GM12878 (cell line): Measurements from ENCODE around the gene PAOX. TPM values are rescaled to one million over a fixed set of nuclear protein-coding genes. Genes with fewer than 3 reads are reported as not detected.

ENCODE experiments used
- ATAC-seq: fragments of 200-7000 bp; cut with Tn5 transposase; 3 replicates; pipeline ENCODE4 v1.9.1; 2020; ENCODE audit warnings: mild to moderate bottlenecking, moderate library complexity
- BruUV-seq: library from RNA; stranded (reverse); fragments of 400-500 nt; replicated peaks from 2 replicates; lab custom pipeline; 2021; lab: Mats Ljungman, UMichigan
- CTCF ChIA-PET: fragments of 300-600 bp; sonication (Branson Sonifier 250); formaldehyde crosslinking; extraction: SDS; loops from one replicate; lab custom pipeline; 2021; ENCODE audit warnings: inconsistent platforms; lab: Yijun Ruan, JAX
- POLR2A ChIA-PET: fragments of 350-600 bp; formaldehyde crosslinking; extraction: SDS; loops from one replicate; lab custom pipeline; 2021; ENCODE audit warnings: inconsistent platforms; lab: Charles Lee
- RAD21 ChIA-PET: fragments of 300-600 bp; sonication (Branson Sonifier 250); formaldehyde crosslinking; loops from one replicate; lab custom pipeline; 2023; ENCODE audit warnings: antibody characterized with exemption; ENCODE audit not compliant: unreplicated experiment; lab: Charles Lee
- SMC1A ChIA-PET: fragments of 300-600 bp; sonication (Branson Sonifier 250); formaldehyde crosslinking; loops from one replicate; lab custom pipeline; 2023; ENCODE audit not compliant: unreplicated experiment, uncharacterized antibody; lab: Charles Lee
- DNase-seq: peaks from one replicate; pipeline ENCODE4 v3.0.0-alpha.2; 2011; ENCODE audit warnings: low read depth, low spot score
- FAIRE-seq: peaks from 3 replicates; lab custom pipeline; 2011; peaks lifted over from hg19 to GRCh38; lab: Jason Lieb, UNC
- H2AFZ ChIP-seq: 2 replicates; pipeline ENCODE4 v1.6.0; 2011; ENCODE audit warnings: low read depth, low read length, control low read depth; ENCODE audit not compliant: control insufficient read depth
- H3K27ac ChIP-seq: 2 replicates; pipeline ENCODE4 v1.5.1; 2011; ENCODE audit warnings: control low read depth; ENCODE audit not compliant: control insufficient read depth, insufficient read depth
- H3K27me3 ChIP-seq, 2 experiments: replicated peaks in 1 of 2; 2 replicates each; pipeline versions ENCODE4 v1.6.0 to v1.6.1; 2011; ENCODE audit warnings: low read length in 1 of 2; ENCODE audit not compliant: control insufficient read depth in 2 of 2, insufficient read depth in 2 of 2
- H3K36me3 ChIP-seq, 2 experiments: 2 replicates each; pipeline ENCODE4 v1.5.1; 2011; ENCODE audit warnings: low read length in 1 of 2; ENCODE audit not compliant: control insufficient read depth in 2 of 2, insufficient read depth in 2 of 2
- H3K4me1 ChIP-seq: 2 replicates; pipeline ENCODE4 v1.6.1; 2011; ENCODE audit warnings: mild to moderate bottlenecking, low read length, moderate library complexity, mixed read lengths; ENCODE audit not compliant: control insufficient read depth, insufficient read depth
- H3K4me2 ChIP-seq: 2 replicates; pipeline ENCODE4 v1.6.0; 2011; ENCODE audit warnings: control low read depth; ENCODE audit not compliant: control insufficient read depth, insufficient read depth
- H3K4me3 ChIP-seq: fragments of 200-600 bp; sonication (generic); 2 replicates; pipeline ENCODE4 v1.5.1; 2016
- H3K79me2 ChIP-seq: 2 replicates; pipeline ENCODE4 v1.6.0; 2011; ENCODE audit warnings: low read length; ENCODE audit not compliant: control insufficient read depth, insufficient read depth
- H3K9ac ChIP-seq: 2 replicates; pipeline ENCODE4 v1.8.0; 2011; ENCODE audit warnings: low read length, control low read depth, mixed read lengths; ENCODE audit not compliant: control insufficient read depth, insufficient read depth
- H3K9me3 ChIP-seq: replicated peaks from 3 replicates; pipeline ENCODE4 v1.5.1; 2011; ENCODE audit warnings: mild to moderate bottlenecking, low read length; ENCODE audit not compliant: control insufficient read depth, insufficient read depth
- H4K20me1 ChIP-seq: 2 replicates; pipeline ENCODE4 v1.6.0; 2011; ENCODE audit not compliant: control insufficient read depth, insufficient read depth
- BHLHE40 ChIP-seq, 2 experiments: fragments of 450-650 bp in 1 of 2; IDR thresholded peaks; 2 replicates each; pipeline ENCODE4 v1.6.1; 2011 to 2017; ENCODE audit warnings: low read depth in 2 of 2, borderline replicate concordance in 1 of 2, improper control_type of control experiment in 1 of 2, low read length in 1 of 2, mild to moderate bottlenecking in 1 of 2
- CBX5 ChIP-seq: sonication (generic); IDR thresholded peaks from 2 replicates; pipeline ENCODE4 v1.6.1; 2016; ENCODE audit warnings: low read depth, moderate library complexity, mild to moderate bottlenecking, inconsistent platforms
- ESRRA ChIP-seq: IDR thresholded peaks from 2 replicates; pipeline ENCODE4 v1.6.1; 2012; ENCODE audit warnings: mild to moderate bottlenecking, low read length, improper control_type of control experiment
- MYB ChIP-seq: fragments of 150-350 bp; IDR thresholded peaks from 2 replicates; pipeline ENCODE4 v1.6.1; 2014; ENCODE audit warnings: mild to moderate bottlenecking, low read depth, low read length, borderline replicate concordance
- SMAD1 ChIP-seq: fragments of 450-650 bp; IDR thresholded peaks from 2 replicates; pipeline ENCODE4 v1.6.1; 2018; ENCODE audit warnings: mild to moderate bottlenecking, low read depth; ENCODE audit not compliant: partially characterized antibody
- SP1 ChIP-seq: IDR thresholded peaks from one replicate; pipeline ENCODE4 v1.6.1; 2011; ENCODE audit warnings: low read depth, low read length
- SPI1 ChIP-seq: IDR thresholded peaks from 2 replicates; pipeline ENCODE4 v1.6.1; 2011; ENCODE audit warnings: low read depth, mild to moderate bottlenecking, low read length, moderate library complexity, borderline replicate concordance; ENCODE audit not compliant: insufficient read depth
- YY1 ChIP-seq: IDR thresholded peaks from 2 replicates; pipeline ENCODE4 v1.6.1; 2011; ENCODE audit warnings: low read depth, mild to moderate bottlenecking, low read length
- ZNF274 ChIP-seq: IDR thresholded peaks from one replicate; pipeline ENCODE4 v1.8.0; 2011; ENCODE audit not compliant: insufficient read length, insufficient read depth
- WGBS: methylation state at CpG from one replicate; pipeline ENCODE4 v1.1.6; 2016; ENCODE audit warnings: low lambda C conversion rate; ENCODE audit not compliant: insufficient replicate concordance, insufficient coverage; ENCODE audit errors: missing lambda C conversion rate; 5-methylcytosine and 5-hydroxymethylcytosine counted together
- in situ Hi-C: fragments of 300-500 bp; cut with MboI; formaldehyde crosslinking; loops from 9 replicates; pipeline ENCODE4 v1.14.3; 2018; ENCODE audit warnings: mixed read lengths
- intact Hi-C: fragments of 100-400 bp; cut with micrococcal nuclease; formaldehyde crosslinking; loops from one replicate; pipeline ENCODE4 v1.14.2; 2022; ENCODE audit not compliant: unreplicated experiment
- polyA plus RNA-seq, 11 experiments: library from polyadenylated mRNA; depleted of rRNA in 4 of 11; unstranded in 6 of 11; stranded (reverse) in 5 of 11; fragments of >200 nt; fragmentation: Nextera tagmentation in 4 of 11; fragmentation: Illumina TruSeq in 1 of 11; extraction: Ambion mirVana in 4 of 11; extraction: Trizol in 1 of 11; gene quantifications; 1 replicate in 1 of 11; 2 replicates in 10 of 11; pipeline versions ENCODE4 v1.2.1 to v1.2.3, GENCODE V29; 2011 to 2016; ENCODE audit warnings: inconsistent platforms in 2 of 11, missing spikeins in 2 of 11, low read depth in 1 of 11
- total RNA-seq, 4 experiments: library from RNA; depleted of rRNA in 3 of 4; stranded (reverse); fragments of >200 nt in 3 of 4; fragmentation: Illumina TruSeq in 1 of 4; extraction: Trizol in 1 of 4; gene quantifications; 2 replicates each; pipeline versions ENCODE4 v1.2.1 to v1.2.3, GENCODE V29; 2013 to 2021
- TF ChIP-seq, protein P1 (sequence below): fragments of 450-650 bp; IDR thresholded peaks from 2 replicates; pipeline ENCODE4 v1.6.1; 2017; ENCODE audit warnings: antibody characterized with exemption, mild to moderate bottlenecking, moderate library complexity

Gene PAOX
- total and polyA plus RNA-seq, 10 of the 15 experiments (the other 5 are each of a cell fraction or from before 2014, with no cell fraction given) = 1.2 to 22.2 (median 10.5) TPM

DNA sequence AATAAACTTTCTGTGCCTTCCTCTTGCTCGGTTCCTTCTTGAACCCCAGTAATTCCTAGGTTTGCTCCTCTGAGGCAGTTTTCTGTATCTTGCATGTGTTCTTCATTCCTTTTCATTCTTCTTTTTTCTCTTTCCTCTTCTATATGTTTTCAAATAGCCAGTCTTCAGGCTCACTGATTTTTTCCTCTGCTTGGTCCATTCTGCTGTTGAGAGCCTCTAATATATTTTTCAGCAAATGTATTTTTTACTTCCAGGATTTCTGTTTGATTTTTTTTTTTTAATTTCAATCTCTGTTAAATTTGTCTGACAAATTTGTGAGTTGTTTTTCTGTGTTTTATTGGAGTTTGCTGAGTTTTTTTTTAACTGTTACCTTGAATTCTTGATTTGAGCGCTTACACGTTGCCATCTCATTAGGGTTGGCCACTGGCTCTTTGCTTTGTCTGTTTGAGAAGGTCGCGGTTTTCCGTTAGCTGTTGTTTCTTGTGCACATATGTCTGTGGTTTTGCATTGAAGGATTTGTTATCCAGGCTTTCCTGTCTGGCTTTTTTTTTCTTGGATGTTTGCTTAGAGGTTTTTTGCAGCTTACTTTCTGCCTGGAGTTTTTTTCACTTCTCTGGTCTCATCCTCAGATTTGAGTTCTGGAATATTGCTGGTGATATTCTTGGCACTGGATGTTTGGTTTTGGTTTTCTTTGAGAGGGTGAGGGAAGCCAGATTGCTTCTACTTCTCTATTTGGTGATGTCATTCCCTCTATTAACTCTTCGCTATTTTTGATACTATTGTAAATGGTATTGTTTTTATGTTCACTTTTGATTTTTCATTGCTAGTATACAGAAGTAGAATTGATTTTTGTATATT, 32.7 kb downstream of the PAOX start:
- ATAC-seq (no peak), DNase-seq (no peak), FAIRE-seq (no peak)
- CTCF ChIA-PET = interaction anchor here (1.2 kb wide), 1 partner anchor 82 kb away, joined by 5 read pairs; no protein-coding TSS in a partner anchor
- H3K9me3 ChIP-seq = peaks cover 32% of the 10 kb centered on the region
- POLR2A ChIA-PET = no interaction called here
- no peak overlapping the region for H3K4me3 ChIP-seq
- intact Hi-C loops (no loop called here), in situ Hi-C loops (no loop called here)
- H3K27ac ChIP-seq = no peak overlapping the region
- SMC1A ChIA-PET = interaction anchor here (0.9 to 1.5 kb wide), 3 partner anchors 10 to 21 kb away, joined by 3 to 6 read pairs (median 3); no protein-coding TSS in a partner anchor
- H3K4me2 ChIP-seq = no peak overlapping the region
- no peaks in the 10 kb centered on the region for H4K20me1 ChIP-seq
- H2AFZ ChIP-seq = no peak overlapping the region
- 97% methylated on average over 7 of the region's 7 CpGs for WGBS
- H3K79me2 ChIP-seq = peaks cover 7% of the 10 kb centered on the region
- TF ChIP-seq CBX5 = peak; percentile 72; the same call in 1 of the 2 replicates
- TF ChIP-seq SP1 = no peak
- TF ChIP-seq BHLHE40 (IDR thresholded peaks at IDR 0.05; ENCODE audit: borderline replicate concordance in 1 of 2, low read depth in 2 of 2, low read length in 1 of 2) = no peak
- no peaks in the 10 kb centered on the region for H3K27me3 ChIP-seq
- peaks cover 1 to 44% of the 10 kb centered on the region in 2 experiments; a peak in 3 of 4 replicates for H3K36me3 ChIP-seq
- peaks cover 2% of the 10 kb centered on the region; the same call in 1 of the 2 replicates for H3K4me1 ChIP-seq
- RAD21 ChIA-PET = no interaction called here
- H3K9ac ChIP-seq = no peak overlapping the region
- no TSS peak for BruUV-seq

DNA sequence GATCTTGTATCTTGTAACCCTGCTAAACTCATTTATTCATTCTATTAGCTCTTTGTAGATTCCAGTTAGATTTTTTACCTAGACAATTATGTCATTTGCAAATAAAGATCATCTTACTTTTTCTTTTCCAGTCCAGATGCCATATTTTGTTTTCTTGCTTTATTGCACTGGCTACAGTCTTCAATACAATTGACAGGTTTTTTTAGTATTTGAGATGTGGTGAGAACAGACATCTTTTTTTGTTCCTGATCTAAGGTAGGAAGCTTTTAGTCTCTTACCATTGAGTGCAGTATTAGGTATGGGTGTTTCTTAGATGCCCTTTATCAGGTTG, 33.3 kb downstream of the PAOX start:
- no peak overlapping the region for H3K4me3 ChIP-seq
- in situ Hi-C loops = no loop called here
- no peaks in the 10 kb centered on the region for H4K20me1 ChIP-seq
- H3K9ac ChIP-seq = no peak overlapping the region
- H3K36me3 ChIP-seq = peaks cover 1 to 44% of the 10 kb centered on the region in 2 experiments; a peak in 3 of 4 replicates
- SMC1A ChIA-PET = interaction anchor here (0.9 to 1.5 kb wide), 3 partner anchors 11 to 22 kb away, joined by 3 to 6 read pairs (median 3); no protein-coding TSS in a partner anchor
- H2AFZ ChIP-seq = no peak overlapping the region
- H3K27me3 ChIP-seq = no peaks in the 10 kb centered on the region
- no peak overlapping the region for H3K4me2 ChIP-seq
- POLR2A ChIA-PET = no interaction called here
- intact Hi-C loops = no loop called here
- DNase-seq (no peak), ATAC-seq (no peak), FAIRE-seq (no peak)
- no peaks in the 10 kb centered on the region for H3K4me1 ChIP-seq
- H3K79me2 ChIP-seq = peaks cover 3% of the 10 kb centered on the region
- CTCF ChIA-PET = interaction anchor here (1.2 kb wide), 1 partner anchor 83 kb away, joined by 5 read pairs; no protein-coding TSS in a partner anchor
- TF ChIP-seq SMAD1 (no peak), SPI1 (no peak), MYB (no peak), ZNF274 (no peak), ESRRA (no peak), YY1 (no peak)
- TF ChIP-seq, protein P1, sequence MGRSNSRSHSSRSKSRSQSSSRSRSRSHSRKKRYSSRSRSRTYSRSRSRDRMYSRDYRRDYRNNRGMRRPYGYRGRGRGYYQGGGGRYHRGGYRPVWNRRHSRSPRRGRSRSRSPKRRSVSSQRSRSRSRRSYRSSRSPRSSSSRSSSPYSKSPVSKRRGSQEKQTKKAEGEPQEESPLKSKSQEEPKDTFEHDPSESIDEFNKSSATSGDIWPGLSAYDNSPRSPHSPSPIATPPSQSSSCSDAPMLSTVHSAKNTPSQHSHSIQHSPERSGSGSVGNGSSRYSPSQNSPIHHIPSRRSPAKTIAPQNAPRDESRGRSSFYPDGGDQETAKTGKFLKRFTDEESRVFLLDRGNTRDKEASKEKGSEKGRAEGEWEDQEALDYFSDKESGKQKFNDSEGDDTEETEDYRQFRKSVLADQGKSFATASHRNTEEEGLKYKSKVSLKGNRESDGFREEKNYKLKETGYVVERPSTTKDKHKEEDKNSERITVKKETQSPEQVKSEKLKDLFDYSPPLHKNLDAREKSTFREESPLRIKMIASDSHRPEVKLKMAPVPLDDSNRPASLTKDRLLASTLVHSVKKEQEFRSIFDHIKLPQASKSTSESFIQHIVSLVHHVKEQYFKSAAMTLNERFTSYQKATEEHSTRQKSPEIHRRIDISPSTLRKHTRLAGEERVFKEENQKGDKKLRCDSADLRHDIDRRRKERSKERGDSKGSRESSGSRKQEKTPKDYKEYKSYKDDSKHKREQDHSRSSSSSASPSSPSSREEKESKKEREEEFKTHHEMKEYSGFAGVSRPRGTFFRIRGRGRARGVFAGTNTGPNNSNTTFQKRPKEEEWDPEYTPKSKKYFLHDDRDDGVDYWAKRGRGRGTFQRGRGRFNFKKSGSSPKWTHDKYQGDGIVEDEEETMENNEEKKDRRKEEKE = no peak
- peaks cover 30% of the 10 kb centered on the region for H3K9me3 ChIP-seq
- no TSS peak for BruUV-seq
- RAD21 ChIA-PET = no interaction called here
- H3K27ac ChIP-seq = no peak overlapping the region
